IMR-90 (cell line): Measurements from ENCODE around the gene WBP1. TPM values are rescaled to one million over a fixed set of nuclear protein-coding genes. Genes with fewer than 3 reads are reported as not detected.

ENCODE experiments used
- ATAC-seq: fragments of 200-7000 bp; cut with Tn5 transposase; 2 replicates; pipeline ENCODE4 v1.9.1; 2020; ENCODE audit warnings: low read depth, mild to moderate bottlenecking, moderate library complexity
- BruUV-seq: library from RNA; stranded (reverse); fragments of 400-500 nt; replicated peaks from 2 replicates; lab custom pipeline; 2021; lab: Mats Ljungman, UMichigan
- CTCF ChIA-PET: fragments of 300-600 bp; formaldehyde crosslinking; extraction: SDS; loops from one replicate; lab custom pipeline; 2021; ENCODE audit warnings: antibody characterized with exemption; lab: Yijun Ruan, JAX
- POLR2A ChIA-PET: fragments of 300-600 bp; sonication (Branson Sonifier 250); formaldehyde crosslinking; loops from one replicate; lab custom pipeline; 2022; ENCODE audit warnings: antibody characterized with exemption; ENCODE audit not compliant: unreplicated experiment; lab: Charles Lee
- DNase-seq: peaks from one replicate; pipeline ENCODE4 v3.0.0; 2013
- H2AFZ ChIP-seq: replicated peaks from 2 replicates; pipeline ENCODE3; 2013; ENCODE audit warnings: low read length, mild to moderate bottlenecking; ENCODE audit not compliant: poor library complexity
- H2AK5ac ChIP-seq: 2 replicates; pipeline ENCODE4 v1.6.1; 2013; ENCODE audit warnings: low read depth, low read length, inconsistent platforms
- H2AK9ac ChIP-seq: replicated peaks from 2 replicates; pipeline ENCODE3; 2013; ENCODE audit warnings: mild to moderate bottlenecking, low read depth, low read length, moderate library complexity; ENCODE audit not compliant: poor library complexity
- H2BK120ac ChIP-seq: 2 replicates; pipeline ENCODE4 v1.6.1; 2013; ENCODE audit warnings: low read depth, low read length, inconsistent platforms
- H2BK15ac ChIP-seq: 3 replicates; pipeline ENCODE4 v1.6.1; 2013; ENCODE audit warnings: low read depth, low read length, inconsistent platforms
- H2BK20ac ChIP-seq: 2 replicates; pipeline ENCODE4 v1.6.1; 2013; ENCODE audit warnings: low read depth, mild to moderate bottlenecking, inconsistent platforms, low read length, moderate library complexity
- H2BK5ac ChIP-seq: 2 replicates; pipeline ENCODE4 v1.6.1; 2013; ENCODE audit warnings: mild to moderate bottlenecking, low read depth, low read length, inconsistent platforms; ENCODE audit not compliant: poor library complexity, severe bottlenecking
- H3K14ac ChIP-seq: replicated peaks from 2 replicates; pipeline ENCODE4 v1.6.1; 2013; ENCODE audit warnings: low read depth, low read length, inconsistent platforms
- H3K18ac ChIP-seq: 2 replicates; pipeline ENCODE4 v1.6.1; 2013; ENCODE audit warnings: low read depth, low read length, control low read depth
- H3K23ac ChIP-seq: 2 replicates; pipeline ENCODE4 v1.6.1; 2013; ENCODE audit warnings: low read depth, low read length, inconsistent platforms
- H3K27ac ChIP-seq: 2 replicates; pipeline ENCODE4 v1.5.1; 2013; ENCODE audit warnings: mild to moderate bottlenecking, control low read depth, low read length; ENCODE audit not compliant: insufficient read depth
- H3K27me3 ChIP-seq: 2 replicates; pipeline ENCODE4 v1.6.1; 2013; ENCODE audit warnings: low read length; ENCODE audit not compliant: control insufficient read depth, insufficient read depth
- H3K36me3 ChIP-seq: 2 replicates; pipeline ENCODE4 v1.6.1; 2013; ENCODE audit warnings: low read length, mixed read lengths; ENCODE audit not compliant: control insufficient read depth, insufficient read depth
- H3K4ac ChIP-seq: 2 replicates; pipeline ENCODE4 v1.6.1; 2013; ENCODE audit warnings: low read depth, low read length, inconsistent platforms
- H3K4me1 ChIP-seq: 2 replicates; pipeline ENCODE4 v1.6.1; 2013; ENCODE audit warnings: low read length, mixed read lengths; ENCODE audit not compliant: control insufficient read depth, insufficient read depth
- H3K4me2 ChIP-seq: 2 replicates; pipeline ENCODE4 v1.6.1; 2013; ENCODE audit warnings: low read depth, mild to moderate bottlenecking, control low read depth, low read length, moderate library complexity
- H3K4me3 ChIP-seq: 2 replicates; pipeline ENCODE4 v1.5.1; 2013; ENCODE audit warnings: low read depth, mild to moderate bottlenecking, control low read depth, low read length, moderate library complexity; ENCODE audit not compliant: insufficient read depth
- H3K56ac ChIP-seq: 2 replicates; pipeline ENCODE4 v1.6.1; 2013; ENCODE audit warnings: low read length, inconsistent platforms; ENCODE audit not compliant: insufficient read depth; ENCODE audit errors: extremely low read depth
- H3K79me1 ChIP-seq, 2 experiments: 2 replicates each; pipeline ENCODE4 v1.6.1; 2013; ENCODE audit warnings: low read length in 2 of 2, inconsistent platforms in 1 of 2, low read depth in 1 of 2
- H3K9ac ChIP-seq: 2 replicates; pipeline ENCODE4 v1.6.1; 2013; ENCODE audit warnings: low read depth, low read length, control low read depth
- H3K9me1 ChIP-seq: 2 replicates; pipeline ENCODE4 v1.6.1; 2013; ENCODE audit warnings: low read length, inconsistent platforms; ENCODE audit not compliant: insufficient read depth
- H3K9me3 ChIP-seq: 2 replicates; pipeline ENCODE4 v1.6.1; 2013; ENCODE audit warnings: low read length; ENCODE audit not compliant: control insufficient read depth, insufficient read depth
- H4K20me1 ChIP-seq: 2 replicates; pipeline ENCODE4 v1.6.1; 2013; ENCODE audit warnings: low read length, inconsistent platforms; ENCODE audit not compliant: insufficient read depth
- H4K5ac ChIP-seq: 2 replicates; pipeline ENCODE4 v1.6.1; 2013; ENCODE audit warnings: mild to moderate bottlenecking, low read depth, low read length, control low read depth
- H4K8ac ChIP-seq, 2 experiments: 2 replicates each; pipeline ENCODE4 v1.6.1; 2013; ENCODE audit warnings: low read depth in 2 of 2, low read length in 2 of 2, control low read depth in 1 of 2, inconsistent platforms in 1 of 2
- H4K91ac ChIP-seq: 2 replicates; pipeline ENCODE4 v1.6.1; 2013; ENCODE audit warnings: low read depth, low read length, inconsistent platforms; ENCODE audit not compliant: insufficient read depth
- BHLHE40 ChIP-seq: fragments of 150-350 bp; IDR thresholded peaks from 2 replicates; pipeline ENCODE4 v1.6.1; 2016; ENCODE audit warnings: mild to moderate bottlenecking, low read depth, low read length
- CEBPB ChIP-seq: IDR thresholded peaks from 2 replicates; pipeline ENCODE4 v1.6.1; 2012; ENCODE audit warnings: low read depth, low read length, improper control_type of control experiment
- CHD1 ChIP-seq: IDR thresholded peaks from 2 replicates; pipeline ENCODE4 v1.6.1; 2012; ENCODE audit warnings: low read depth, low read length, improper control_type of control experiment
- FOS ChIP-seq: fragments of 150-350 bp; IDR thresholded peaks from 2 replicates; pipeline ENCODE4 v1.6.1; 2016; ENCODE audit warnings: low read depth, low read length
- MAFK ChIP-seq: IDR thresholded peaks from 2 replicates; pipeline ENCODE4 v1.6.1; 2012; ENCODE audit warnings: low read depth, low read length, improper control_type of control experiment
- MAZ ChIP-seq: IDR thresholded peaks from 2 replicates; pipeline ENCODE4 v1.6.1; 2012; ENCODE audit warnings: low read depth, mild to moderate bottlenecking, low read length, improper control_type of control experiment, moderate library complexity, borderline replicate concordance
- MXI1 ChIP-seq: IDR thresholded peaks from 2 replicates; pipeline ENCODE4 v1.6.1; 2012; ENCODE audit warnings: low read depth, mild to moderate bottlenecking, low read length, moderate library complexity, borderline replicate concordance
- NFE2L2 ChIP-seq: fragments of 150-350 bp; IDR thresholded peaks from 2 replicates; pipeline ENCODE4 v1.6.1; 2016; ENCODE audit warnings: low read depth, mild to moderate bottlenecking, low read length
- POLR2A ChIP-seq: IDR thresholded peaks from 2 replicates; pipeline ENCODE4 v1.6.1; 2012; ENCODE audit warnings: mild to moderate bottlenecking, low read depth, low read length
- RAD21 ChIP-seq: IDR thresholded peaks from 2 replicates; pipeline ENCODE4 v1.6.1; 2012; ENCODE audit warnings: low read length, improper control_type of control experiment
- RCOR1 ChIP-seq: IDR thresholded peaks from 2 replicates; pipeline ENCODE4 v1.6.1; 2012; ENCODE audit warnings: mild to moderate bottlenecking, low read length, improper control_type of control experiment; ENCODE audit not compliant: insufficient replicate concordance
- RFX5 ChIP-seq: IDR thresholded peaks from 2 replicates; pipeline ENCODE4 v1.8.0; 2012; ENCODE audit warnings: low read depth, mild to moderate bottlenecking, low read length, moderate library complexity
- WGBS, 2 experiments: methylation state at CpG; one replicate each; pipeline versions ENCODE4 v1.1.5 to v1.1.7; 2013; ENCODE audit warnings: missing lambda C conversion rate in 2 of 2; ENCODE audit not compliant: insufficient read length in 1 of 2; ENCODE audit errors: extremely low coverage in 2 of 2; 5-methylcytosine and 5-hydroxymethylcytosine counted together
- dilution Hi-C: fragments of 300-500 bp; cut with HindIII; formaldehyde crosslinking; loops from one replicate; pipeline ENCODE4 v1.14.3; 2018; ENCODE audit warnings: low sequenced_read_pairs; ENCODE audit not compliant: unreplicated experiment
- in situ Hi-C: fragments of 300-500 bp; cut with MboI; formaldehyde crosslinking; loops from 3 replicates; pipeline ENCODE4 v1.14.3; 2019; ENCODE audit warnings: low sequenced_read_pairs, inconsistent platforms, mixed read lengths
- intact Hi-C: fragments of 100-400 bp; cut with micrococcal nuclease; formaldehyde crosslinking; loops from 2 replicates; pipeline ENCODE4 v1.10.0; 2022
- polyA plus RNA-seq, 3 experiments: library from polyadenylated mRNA; depleted of rRNA; stranded (reverse); fragments of >200 nt; gene quantifications; 2 replicates each; pipeline ENCODE4 v1.2.3, GENCODE V29; 2012; ENCODE audit warnings: low replicate concordance in 1 of 3
- total RNA-seq: library from RNA; depleted of rRNA; stranded (reverse); fragments of >200 nt; gene quantifications from 2 replicates; pipeline ENCODE4 v1.2.3, GENCODE V29; 2012
- TF ChIP-seq, protein P1 (sequence below): fragments of 150-350 bp; IDR thresholded peaks from 2 replicates; pipeline ENCODE4 v1.6.1; 2016; ENCODE audit warnings: low read depth, mild to moderate bottlenecking, low read length, moderate library complexity, borderline replicate concordance
- TF ChIP-seq, protein P2 (sequence below): conservative IDR thresholded peaks from 2 replicates; pipeline ENCODE4 v1.5.1; 2012; ENCODE audit warnings: mild to moderate bottlenecking, low read depth, low read length, improper control_type of control experiment

WBP1 gene
- total and polyA plus RNA-seq, 2 of the 4 experiments (the other 2 are of a cell fraction), result 22.9 to 78.5 TPM

GRCh38 chr2:74429487-74430451, 28.5 kb upstream of the WBP1 start:
- Histone ChIP-seq H4K8ac (no peak overlapping the region), H2BK20ac (no peak overlapping the region), H3K27me3 (no peaks in the 10 kb centered on the region), H3K14ac (no peak overlapping the region), H3K56ac (no peak overlapping the region), H3K4me1 (no peaks in the 10 kb centered on the region), H4K91ac (no peak overlapping the region), H3K23ac (no peak overlapping the region), H2BK120ac (no peak overlapping the region), H3K9me1 (peaks cover under 1% of the 10 kb centered on the region; the same call in 1 of the 2 replicates), H2AK5ac (no peak overlapping the region), H2BK15ac (no peak overlapping the region), H3K36me3 (peaks cover 67% of the 10 kb centered on the region), H4K20me1 (0 out of 2 replicates have a peak, but pooled peaks cover 3% of the 10 kb centered on the region), H3K4ac (no peak overlapping the region), H4K5ac (no peak overlapping the region), H3K18ac (no peak overlapping the region), H3K9ac (no peak overlapping the region), H3K79me1 (peaks cover 0 to 5% of the 10 kb centered on the region in 2 experiments; a peak in 2 of 4 replicates), H2AK9ac (no peak overlapping the region), H3K4me3 (no peak overlapping the region), H3K4me2 (no peak overlapping the region), H3K27ac (no peak overlapping the region), H2BK5ac (no peak overlapping the region), H3K9me3 (no peaks in the 10 kb centered on the region), H2AFZ (no peak overlapping the region)
- ChIA-PET POLR2A (no interaction called here), CTCF (no interaction called here)
- BruUV-seq, result no TSS peak
- WGBS, 2 experiments, result 84% methylated on average over 11 of the region's 18 CpGs; no CpG with 5 or more reads in 1 of the 2 experiments
- no peak for DNase-seq
- no peak; the same call in 1 of the 2 replicates for ATAC-seq
- intact Hi-C loops (no loop called here), dilution Hi-C loops (no loop called here), in situ Hi-C loops (no loop called here)
- TF ChIP-seq, protein P1, sequence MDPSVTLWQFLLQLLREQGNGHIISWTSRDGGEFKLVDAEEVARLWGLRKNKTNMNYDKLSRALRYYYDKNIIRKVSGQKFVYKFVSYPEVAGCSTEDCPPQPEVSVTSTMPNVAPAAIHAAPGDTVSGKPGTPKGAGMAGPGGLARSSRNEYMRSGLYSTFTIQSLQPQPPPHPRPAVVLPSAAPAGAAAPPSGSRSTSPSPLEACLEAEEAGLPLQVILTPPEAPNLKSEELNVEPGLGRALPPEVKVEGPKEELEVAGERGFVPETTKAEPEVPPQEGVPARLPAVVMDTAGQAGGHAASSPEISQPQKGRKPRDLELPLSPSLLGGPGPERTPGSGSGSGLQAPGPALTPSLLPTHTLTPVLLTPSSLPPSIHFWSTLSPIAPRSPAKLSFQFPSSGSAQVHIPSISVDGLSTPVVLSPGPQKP, result no peak
- TF ChIP-seq BHLHE40 (no peak), NFE2L2 (no peak), MAFK (no peak), MAZ (no peak), CHD1 (no peak), FOS (no peak), RAD21 (no peak), MXI1 (no peak), RFX5 (no peak), CEBPB (no peak), POLR2A (no peak), RCOR1 (no peak)
- TF ChIP-seq, protein P2, sequence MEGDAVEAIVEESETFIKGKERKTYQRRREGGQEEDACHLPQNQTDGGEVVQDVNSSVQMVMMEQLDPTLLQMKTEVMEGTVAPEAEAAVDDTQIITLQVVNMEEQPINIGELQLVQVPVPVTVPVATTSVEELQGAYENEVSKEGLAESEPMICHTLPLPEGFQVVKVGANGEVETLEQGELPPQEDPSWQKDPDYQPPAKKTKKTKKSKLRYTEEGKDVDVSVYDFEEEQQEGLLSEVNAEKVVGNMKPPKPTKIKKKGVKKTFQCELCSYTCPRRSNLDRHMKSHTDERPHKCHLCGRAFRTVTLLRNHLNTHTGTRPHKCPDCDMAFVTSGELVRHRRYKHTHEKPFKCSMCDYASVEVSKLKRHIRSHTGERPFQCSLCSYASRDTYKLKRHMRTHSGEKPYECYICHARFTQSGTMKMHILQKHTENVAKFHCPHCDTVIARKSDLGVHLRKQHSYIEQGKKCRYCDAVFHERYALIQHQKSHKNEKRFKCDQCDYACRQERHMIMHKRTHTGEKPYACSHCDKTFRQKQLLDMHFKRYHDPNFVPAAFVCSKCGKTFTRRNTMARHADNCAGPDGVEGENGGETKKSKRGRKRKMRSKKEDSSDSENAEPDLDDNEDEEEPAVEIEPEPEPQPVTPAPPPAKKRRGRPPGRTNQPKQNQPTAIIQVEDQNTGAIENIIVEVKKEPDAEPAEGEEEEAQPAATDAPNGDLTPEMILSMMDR, result no peak
